T-helper 22 cell (primary cell): ENCODE data around the gene GPC5.
"Not testable (repeated sequence)": the region's sequence is repeated elsewhere in the genome, so short reads cannot be mapped to it uniquely, and the experiment has no call there.

Source experiments
- DNase-seq: peaks from one replicate; pipeline ENCODE4 v3.0.0-alpha.2; 2020; ENCODE audit warnings: low read depth

Gene GPC5

DNA sequence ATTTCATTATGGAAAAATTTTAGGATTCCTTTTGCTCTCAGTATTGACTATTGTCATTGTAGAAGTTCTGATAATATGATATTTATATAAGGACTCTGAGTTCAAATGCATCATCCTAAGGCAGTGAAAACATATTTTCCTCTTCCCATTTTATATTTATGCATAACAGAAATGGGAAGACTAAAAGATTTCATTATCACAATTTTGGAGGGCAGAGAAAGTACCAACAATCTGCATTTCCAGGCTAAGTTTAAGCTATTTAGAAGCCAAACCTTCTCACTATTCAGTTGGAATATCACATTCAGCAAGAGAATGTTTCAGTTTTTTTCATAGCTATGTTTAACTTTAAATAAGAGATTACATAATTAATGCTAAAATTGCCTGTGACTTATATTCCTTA lies 1269.7 kb downstream of the GPC5 start:
- no peak for DNase-seq

DNA sequence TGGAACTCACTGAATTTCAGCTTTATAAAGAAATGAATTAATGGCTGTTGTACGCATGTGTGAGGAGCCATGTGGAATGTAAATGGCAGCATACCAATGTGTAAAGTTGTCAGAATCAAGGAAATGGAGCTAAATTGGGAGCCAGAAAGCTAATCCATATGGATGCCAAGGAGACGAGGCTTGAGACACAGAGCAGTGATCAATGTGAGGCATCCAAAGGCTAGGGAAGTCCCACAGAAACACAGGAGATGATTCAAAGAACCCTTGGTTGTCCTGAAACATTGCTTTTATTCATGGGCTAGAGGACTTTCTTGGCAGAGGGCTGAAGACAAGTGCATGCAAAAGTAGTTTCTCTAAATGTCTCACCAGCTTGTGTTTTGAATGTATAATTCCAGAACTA lies 1271.7 kb downstream of the GPC5 start:
- DNase-seq, result no peak

DNA sequence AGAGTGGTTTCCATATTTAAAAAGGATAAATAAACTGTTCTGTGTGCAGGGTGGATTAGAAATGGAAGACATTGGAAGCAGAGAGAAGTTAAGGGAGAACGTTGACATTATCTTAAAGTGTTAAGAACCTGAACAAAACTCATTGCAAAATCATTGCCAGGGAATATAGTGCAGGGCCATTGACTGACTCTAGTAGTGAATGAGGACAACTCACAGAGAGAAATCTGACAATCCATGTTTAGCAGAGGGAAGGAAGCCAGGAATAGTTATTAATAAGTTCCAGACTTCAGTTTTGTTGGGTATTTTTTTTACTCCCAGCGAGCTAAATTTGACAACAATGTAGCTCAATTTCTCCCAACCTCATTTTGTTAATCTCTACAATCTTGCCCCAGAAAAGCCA lies 1273.4 kb downstream of the GPC5 start:
- no peak for DNase-seq

- DNase-seq, result no peak
Observed at GRCh38 chr13:92676246-92676645, 1277.8 kb downstream of the GPC5 start.

GRCh38 chr13:92677571-92677970 lies 1279.2 kb downstream of the GPC5 start:
- no peak for DNase-seq

DNA sequence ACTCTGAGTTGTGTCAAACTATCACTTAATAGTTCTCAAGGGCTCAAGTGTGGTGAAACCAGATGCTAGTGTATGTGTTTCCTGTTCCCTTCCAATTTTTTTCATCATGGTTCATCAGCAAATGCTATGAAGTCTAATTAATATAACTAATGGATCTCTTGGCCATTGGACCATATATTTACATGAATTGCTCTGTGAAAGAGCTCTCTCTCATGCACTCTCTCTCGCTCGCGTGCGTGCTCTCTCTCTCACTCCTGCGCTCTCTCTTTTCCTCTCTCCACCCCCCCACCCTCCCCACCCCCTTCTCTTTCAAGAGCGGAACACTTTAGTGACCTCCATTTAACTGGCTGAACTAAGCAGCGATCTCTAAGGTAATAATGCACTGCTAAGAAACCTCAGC lies 1281.2 kb downstream of the GPC5 start:
- DNase-seq, result no peak

- DNase-seq, result no peak
Observed at GRCh38 chr13:92681239-92681638, 1282.8 kb downstream of the GPC5 start.

- no peak for DNase-seq
Observed at GRCh38 chr13:92682832-92683517, 1284.6 kb downstream of the GPC5 start.

- no peak for DNase-seq
Observed at GRCh38 chr13:92694047-92694446, 1295.6 kb downstream of the GPC5 start.

- DNase-seq, result not testable (repeated sequence)
Observed at GRCh38 chr13:92695827-92696226, 1297.4 kb downstream of the GPC5 start.

GRCh38 chr13:92716749-92717148 lies 1318.3 kb downstream of the GPC5 start:
- no peak for DNase-seq

DNA sequence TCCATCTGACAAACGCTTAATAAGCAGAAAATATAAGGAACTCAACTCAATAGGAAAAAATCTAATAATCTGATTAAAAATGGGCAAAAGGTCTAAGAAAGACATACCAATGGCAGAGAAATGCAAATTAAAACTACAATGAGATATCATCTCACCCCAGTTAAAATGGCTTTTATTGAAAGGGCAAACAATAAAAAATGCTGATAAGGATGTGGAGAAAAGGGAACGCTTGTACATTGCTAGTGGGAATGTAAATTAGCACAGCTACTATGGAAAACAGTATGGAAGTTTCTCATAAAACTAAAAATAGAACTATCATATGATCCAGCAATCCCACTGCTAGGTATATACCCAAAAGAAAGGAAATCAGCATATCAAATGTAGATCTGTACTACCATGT lies 1319.4 kb downstream of the GPC5 start:
- no peak for DNase-seq

GRCh38 chr13:92719868-92720267 lies 1321.4 kb downstream of the GPC5 start:
- DNase-seq, result no peak

DNA sequence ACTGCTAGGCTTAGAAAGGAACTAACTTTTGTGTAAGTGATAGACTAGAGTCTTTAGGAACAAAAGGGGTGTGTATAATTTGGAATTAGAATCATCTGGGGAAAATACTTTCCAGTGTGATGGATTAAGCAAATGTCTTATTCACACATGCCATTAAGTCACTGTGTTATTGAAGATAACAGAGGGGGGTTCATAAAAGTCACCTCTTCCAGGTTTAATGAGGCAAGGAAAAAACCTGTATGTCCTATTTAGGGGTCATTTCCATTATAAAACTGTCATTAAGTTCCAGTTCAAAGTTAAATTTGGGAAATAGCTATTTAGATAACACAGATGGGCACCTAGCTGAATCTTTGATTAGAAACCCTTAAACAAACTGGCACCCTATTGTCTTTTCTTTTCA lies 1323.2 kb downstream of the GPC5 start:
- no peak for DNase-seq

DNA sequence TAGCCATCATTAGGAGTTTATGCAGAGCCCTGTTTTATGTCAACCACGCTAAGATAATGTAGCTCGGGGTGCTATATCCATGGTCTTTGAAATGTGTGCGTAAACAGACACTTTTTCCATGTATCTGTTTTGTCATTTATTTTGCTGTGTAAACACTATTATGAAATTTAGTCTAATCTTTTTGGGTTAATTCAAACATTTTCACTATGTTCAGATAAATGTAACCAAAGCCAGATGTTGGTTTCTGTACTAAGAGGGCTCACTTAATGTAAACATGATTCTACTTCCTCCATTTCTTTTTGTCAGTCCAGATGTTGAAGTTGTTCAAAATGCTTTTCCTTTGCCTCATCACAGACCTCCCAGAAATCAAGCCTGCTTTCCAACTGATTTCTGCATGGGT lies 1328.7 kb downstream of the GPC5 start:
- no peak for DNase-seq

- no peak for DNase-seq
Observed at GRCh38 chr13:92734068-92734467, 1335.6 kb downstream of the GPC5 start.

GRCh38 chr13:92734545-92734944 lies 1336.1 kb downstream of the GPC5 start:
- no peak for DNase-seq

- DNase-seq, result no peak
Observed at GRCh38 chr13:92735909-92736308, 1337.5 kb downstream of the GPC5 start.

- no peak for DNase-seq
Observed at GRCh38 chr13:92739306-92739818, 1340.9 kb downstream of the GPC5 start.

DNA sequence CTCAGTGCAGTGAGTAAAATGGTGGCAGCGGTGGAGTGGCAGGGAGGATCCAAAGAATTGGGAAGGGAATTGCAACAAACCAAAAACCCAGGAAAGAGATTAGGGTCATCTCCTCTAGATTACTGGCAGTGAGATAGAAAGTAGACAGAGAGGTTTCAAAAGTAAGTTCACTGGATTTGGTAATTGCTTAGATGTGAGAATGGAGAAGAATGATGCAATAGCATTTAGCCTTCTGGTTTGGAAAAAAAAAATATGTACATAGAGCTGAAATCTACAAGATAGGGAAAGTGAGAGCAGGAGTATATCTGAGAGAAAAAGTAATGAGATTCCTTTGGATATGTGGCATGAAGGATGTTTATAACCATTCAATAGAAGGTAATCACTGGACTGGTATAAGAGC lies 1345.6 kb downstream of the GPC5 start:
- no peak for DNase-seq

- DNase-seq, result no peak
Observed at GRCh38 chr13:92745258-92745657, 1346.8 kb downstream of the GPC5 start.

DNA sequence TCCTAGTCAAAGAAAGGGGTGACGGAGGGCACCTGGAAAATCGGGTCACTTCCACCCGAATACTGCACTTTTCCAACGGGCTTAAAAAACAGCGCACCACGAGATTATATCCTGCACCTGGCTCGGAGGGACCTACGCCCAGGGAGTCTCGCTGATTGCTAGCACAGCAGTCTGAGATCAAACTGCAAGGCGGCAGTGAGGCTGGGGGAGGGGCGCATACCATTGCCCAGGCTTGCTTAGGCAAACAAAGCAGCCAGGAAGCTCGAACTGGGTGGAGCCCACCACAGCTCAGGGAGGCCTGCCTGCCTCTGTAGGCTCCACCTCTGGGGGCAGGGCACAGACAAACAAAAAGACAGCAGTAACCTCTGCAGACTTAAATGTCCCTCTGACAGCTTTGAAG lies 1354.3 kb downstream of the GPC5 start:
- not testable (repeated sequence) for DNase-seq

DNA sequence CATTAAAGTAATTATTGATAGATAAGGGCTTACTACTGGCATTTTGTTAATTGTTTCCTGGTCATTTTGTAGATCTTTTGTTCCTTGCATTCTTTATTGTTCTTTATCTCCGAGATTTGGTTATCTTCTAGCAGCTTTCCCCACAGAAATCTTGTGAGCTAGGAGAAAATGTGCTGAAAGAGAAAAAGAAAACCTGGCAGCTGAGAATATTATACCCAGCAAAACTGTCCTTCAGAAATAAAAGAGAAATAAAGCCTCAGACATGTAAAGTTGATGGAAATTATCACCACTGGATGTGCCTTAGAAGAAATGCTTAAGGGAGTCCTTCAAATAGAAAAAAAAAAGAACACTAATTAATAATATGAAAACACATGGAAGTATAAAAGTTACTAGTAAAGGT lies 1363.3 kb downstream of the GPC5 start:
- no peak for DNase-seq

GRCh38 chr13:92767468-92767867 lies 1369.0 kb downstream of the GPC5 start:
- DNase-seq, result no peak
